ENCODE data around the gene ORC3.
A peak's percentile ranks its signal among the peaks of the same experiment; 100 is the strongest.
"Not testable (repeated sequence)": the region's sequence is repeated elsewhere in the genome, so short reads cannot be mapped to it uniquely, and the experiment has no call there.

ORC3 gene

GRCh38 chr6:87586371-87587077, 3.4 kb upstream of the ORC3 start:
- H3K4me2 ChIP-seq: no peak overlapping the region
- TF ChIP-seq Cebpa-rat (IDR thresholded peaks at IDR 0.05): no peak
- no peak overlapping the region for H3K9ac ChIP-seq
- no peaks in the 10 kb centered on the region for H3K27me3 ChIP-seq
- H3K4me1 ChIP-seq: peaks cover 9 to 24% (median 20%) of the 10 kb centered on the region in 10 experiments
- peaks cover 0 to 19% (median 0%) of the 10 kb centered on the region in 11 experiments; a peak in 5 of 22 replicates for H4K20me1 ChIP-seq
- no peak overlapping the region for H3K27ac ChIP-seq
- H3K9me3 ChIP-seq (replicated peaks in 1 of 11): no peaks in the 10 kb centered on the region
- H3K4me3 ChIP-seq: no peak overlapping the region
- peaks cover 0 to 20% (median 11%) of the 10 kb centered on the region in 11 experiments; a peak in 8 of 22 replicates for H3K36me3 ChIP-seq

DNA sequence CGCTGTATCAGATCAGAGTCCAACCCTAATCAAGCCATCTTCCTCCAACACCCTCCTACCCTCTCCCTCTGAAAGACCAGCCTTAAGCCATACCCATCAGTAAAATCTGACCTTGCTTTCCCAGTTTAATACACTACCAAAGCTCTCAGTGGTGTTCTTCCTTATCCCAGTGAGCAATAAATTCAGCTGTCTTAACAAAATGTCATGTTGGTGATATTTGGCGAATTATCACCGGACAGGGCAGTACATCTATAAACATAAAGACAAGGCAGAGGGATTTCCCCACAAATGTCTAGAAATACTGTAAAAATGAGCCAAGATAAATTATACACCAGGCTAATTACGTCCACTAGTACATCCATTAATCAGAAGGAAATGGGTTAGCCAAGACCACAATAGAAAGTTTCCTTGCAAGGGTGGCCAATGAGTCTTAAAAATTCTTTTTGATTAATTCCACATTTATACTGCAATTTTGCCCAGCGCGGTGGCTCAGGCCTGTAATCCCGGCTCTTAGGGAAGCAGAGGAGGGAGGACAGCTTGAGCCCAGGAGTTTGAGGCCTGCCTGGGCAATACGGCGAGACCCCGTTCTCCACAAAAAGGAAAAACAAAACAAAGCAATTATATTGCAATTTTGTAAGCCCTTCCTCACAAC, 1.1 kb upstream of the ORC3 start:
- TF ChIP-seq Cebpa-rat (IDR thresholded peaks at IDR 0.05): no peak
- H3K9ac ChIP-seq: peak overlapping the region; percentile 76 to 86 (median 82)
- H3K9me3 ChIP-seq (replicated peaks in 1 of 11): no peaks in the 10 kb centered on the region
- peaks cover 9 to 25% (median 20%) of the 10 kb centered on the region in 10 experiments for H3K4me1 ChIP-seq
- no peaks in the 10 kb centered on the region for H3K36me3 ChIP-seq
- H3K27me3 ChIP-seq: no peaks in the 10 kb centered on the region
- peak overlapping the region in 10 of 11 experiments; percentile 62 to 79 (median 72); a peak in 16 of 22 replicates for H3K27ac ChIP-seq
- H3K4me3 ChIP-seq: peak overlapping the region; percentile 72 to 82 (median 77)
- peak overlapping the region; percentile 75 to 90 (median 85) for H3K4me2 ChIP-seq
- H4K20me1 ChIP-seq: peaks cover 0 to 12% (median 0%) of the 10 kb centered on the region in 11 experiments; a peak in 5 of 22 replicates

GRCh38 chr6:87590417-87590880, 514 bp downstream of the ORC3 start:
- Histone ChIP-seq H3K4me1 (peaks cover 9 to 25% (median 20%) of the 10 kb centered on the region in 10 experiments), H3K4me3 (peak overlapping the region; percentile 72 to 82 (median 77)), H4K20me1 (no peaks in the 10 kb centered on the region; a peak in 2 of 22 replicates), H3K9ac (peak overlapping the region; percentile 76 to 86 (median 82)), H3K36me3 (peaks cover 0 to 6% (median 2%) of the 10 kb centered on the region in 11 experiments; a peak in 9 of 22 replicates), H3K27ac (peak overlapping the region; percentile 26 to 79 (median 72); a peak in 20 of 22 replicates), H3K4me2 (peak overlapping the region; percentile 70 to 84 (median 80)), H3K9me3 (replicated peaks in 1 of 11) (no peaks in the 10 kb centered on the region), H3K27me3 (no peaks in the 10 kb centered on the region)
- no peak for TF ChIP-seq Cebpa-rat (IDR thresholded peaks at IDR 0.05)

GRCh38 chr6:87590990-87591389, 1.1 kb downstream of the ORC3 start:
- Histone ChIP-seq H3K27ac (no peak overlapping the region), H3K36me3 (peaks cover 0 to 12% (median 7%) of the 10 kb centered on the region in 11 experiments; a peak in 10 of 22 replicates)

DNA sequence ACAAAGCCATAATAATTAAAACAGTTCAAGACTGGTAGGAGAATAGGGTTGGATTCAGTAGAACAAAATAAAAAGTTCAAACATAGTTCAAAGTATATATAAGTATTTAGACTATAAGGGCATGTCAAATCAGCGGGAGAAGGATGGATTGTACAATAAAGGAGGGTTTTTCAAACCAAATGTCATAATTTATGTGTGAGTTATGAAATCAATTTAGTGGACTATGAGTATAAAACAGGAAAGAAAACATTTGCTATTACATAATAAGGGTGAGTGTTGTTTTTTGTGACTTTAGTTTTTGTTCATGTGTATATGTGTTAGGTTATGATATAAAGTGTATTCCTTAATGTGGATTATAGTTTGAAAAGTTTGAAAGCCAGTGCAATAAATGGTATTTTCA, 10.6 kb downstream of the ORC3 start:
- TF ChIP-seq Cebpa-rat (IDR thresholded peaks at IDR 0.05): no peak
- H3K27me3 ChIP-seq: no peaks in the 10 kb centered on the region
- H3K4me1 ChIP-seq: no peaks in the 10 kb centered on the region
- no peaks in the 10 kb centered on the region for H3K9me3 ChIP-seq (replicated peaks in 1 of 11)
- H3K9ac ChIP-seq: no peak overlapping the region
- no peak overlapping the region for H3K4me3 ChIP-seq
- H3K36me3 ChIP-seq: peaks cover 0 to 15% (median 6%) of the 10 kb centered on the region in 11 experiments; a peak in 9 of 22 replicates
- H3K4me2 ChIP-seq: no peak overlapping the region
- no peaks in the 10 kb centered on the region for H4K20me1 ChIP-seq
- no peak overlapping the region for H3K27ac ChIP-seq

More at GRCh38 chr6:87590990-87591389, 1.1 kb downstream of the ORC3 start:
- H3K4me3 ChIP-seq: peak overlapping the region; percentile 72 to 82 (median 77); a peak in 19 of 20 replicates
- peaks cover 9 to 25% (median 20%) of the 10 kb centered on the region in 10 experiments for H3K4me1 ChIP-seq
- H3K9me3 ChIP-seq (replicated peaks in 1 of 11): no peaks in the 10 kb centered on the region
- peak overlapping the region in 10 of 11 experiments; percentile 77 to 86 (median 82); a peak in 15 of 22 replicates for H3K9ac ChIP-seq
- H4K20me1 ChIP-seq: no peaks in the 10 kb centered on the region; a peak in 2 of 22 replicates
- peak overlapping the region; percentile 70 to 84 (median 80) for H3K4me2 ChIP-seq
- H3K27me3 ChIP-seq: no peaks in the 10 kb centered on the region
- no peak for TF ChIP-seq Cebpa-rat (IDR thresholded peaks at IDR 0.05)

GRCh38 chr6:87606199-87606598, 16.3 kb downstream of the ORC3 start:
- Histone ChIP-seq H3K9me3 (replicated peaks in 1 of 11) (no peaks in the 10 kb centered on the region), H3K4me2 (no peak overlapping the region), H3K4me3 (no peak overlapping the region), H3K36me3 (peaks cover 0 to 4% (median 0%) of the 10 kb centered on the region in 11 experiments; a peak in 5 of 22 replicates), H3K27me3 (no peaks in the 10 kb centered on the region), H3K9ac (no peak overlapping the region), H3K4me1 (no peaks in the 10 kb centered on the region), H3K27ac (no peak overlapping the region), H4K20me1 (no peaks in the 10 kb centered on the region)
- no peak for TF ChIP-seq Cebpa-rat (IDR thresholded peaks at IDR 0.05)

GRCh38 chr6:87608802-87609201, 18.9 kb downstream of the ORC3 start:
- Histone ChIP-seq H3K9ac (no peak overlapping the region), H4K20me1 (no peaks in the 10 kb centered on the region), H3K4me3 (no peak overlapping the region), H3K4me1 (no peaks in the 10 kb centered on the region), H3K36me3 (peaks cover 5 to 27% (median 12%) of the 10 kb centered on the region in 11 experiments; a peak in 17 of 22 replicates), H3K4me2 (no peak overlapping the region), H3K9me3 (replicated peaks in 1 of 11) (peaks cover 0 to 4% (median 0%) of the 10 kb centered on the region in 11 experiments; a peak in 1 of 22 replicates), H3K27me3 (no peaks in the 10 kb centered on the region), H3K27ac (no peak overlapping the region)
- TF ChIP-seq Cebpa-rat (IDR thresholded peaks at IDR 0.05): no peak

GRCh38 chr6:87613018-87613417, 23.1 kb downstream of the ORC3 start:
- not testable (repeated sequence) for H3K4me2 ChIP-seq; H3K27me3 ChIP-seq; H3K4me1 ChIP-seq; H3K9ac ChIP-seq; H3K4me3 ChIP-seq; H3K9me3 ChIP-seq (replicated peaks in 1 of 11); H4K20me1 ChIP-seq; H3K27ac ChIP-seq
- H3K36me3 ChIP-seq: peaks cover 5 to 32% (median 17%) of the 10 kb centered on the region in 11 experiments; a peak in 17 of 22 replicates

DNA sequence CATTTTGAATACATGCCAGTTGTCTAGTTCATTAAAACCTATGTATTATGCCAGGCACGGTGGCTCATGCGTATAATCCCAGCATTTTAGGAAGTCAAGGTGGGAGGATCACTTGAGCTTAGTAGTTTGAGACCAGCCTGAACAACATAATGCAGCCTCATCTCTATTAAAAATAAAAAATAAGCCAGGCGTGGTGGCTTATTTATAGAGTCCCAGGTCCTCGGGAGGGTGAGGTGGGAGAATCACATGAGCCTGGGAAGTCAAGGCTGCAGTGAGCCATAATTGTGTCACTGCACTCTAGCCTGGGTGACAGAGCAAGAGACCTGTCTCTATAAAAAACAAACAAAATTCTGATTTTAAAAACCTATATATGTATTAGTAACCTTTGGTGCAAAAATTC, 27.5 kb downstream of the ORC3 start:
- Histone ChIP-seq H3K4me3 (no peak overlapping the region), H3K9ac (no peak overlapping the region), H3K4me2 (no peak overlapping the region), H4K20me1 (no peaks in the 10 kb centered on the region), H3K9me3 (replicated peaks in 1 of 11) (peaks cover 0 to 4% (median 0%) of the 10 kb centered on the region in 11 experiments; a peak in 1 of 22 replicates), H3K27ac (no peak overlapping the region), H3K27me3 (no peaks in the 10 kb centered on the region), H3K4me1 (no peaks in the 10 kb centered on the region), H3K36me3 (peaks cover 5 to 25% (median 15%) of the 10 kb centered on the region in 11 experiments; a peak in 17 of 22 replicates)
- TF ChIP-seq Cebpa-rat (IDR thresholded peaks at IDR 0.05): no peak

Data from BLaER1 treated with 17β-estradiol and CSF1 and Interleukin-3, amounts not matched to agents 10 nM and 100 nM (cell line).